Lung (tissue), 12 donors: ENCODE measurements around the gene IL36RN. TPM values are rescaled to one million over a fixed set of nuclear protein-coding genes. Genes with fewer than 3 reads are reported as not detected.

Source experiments
- ATAC-seq: fragments of 200-7000 bp; cut with Tn5 transposase; one replicate; pipeline ENCODE4 v1.9.1; 2020; ENCODE audit warnings: moderate number of reproducible peaks; ENCODE audit not compliant: insufficient read depth, low FRiP score
- DNase-seq, 3 donors: peaks; one replicate each; pipeline ENCODE4 v3.0.0-alpha.2; 2013 to 2017
- H3K27ac ChIP-seq, 2 donors: one replicate each; pipeline ENCODE4 v1.5.1; 2013; ENCODE audit warnings: mild to moderate bottlenecking in 2 of 2, moderate library complexity in 2 of 2, control low read depth in 1 of 2, inconsistent platforms in 1 of 2, low read depth in 1 of 2, low read length in 1 of 2
- H3K27me3 ChIP-seq, 3 donors: one replicate each; pipeline ENCODE4 v1.5.1; 2013; ENCODE audit warnings: low read length in 2 of 3; ENCODE audit not compliant: control insufficient read depth in 3 of 3, insufficient read depth in 3 of 3
- H3K36me3 ChIP-seq, 4 donors: one replicate each; pipeline ENCODE4 v1.5.1; 2013; ENCODE audit warnings: low read length in 4 of 4, mild to moderate bottlenecking in 1 of 4, moderate library complexity in 1 of 4; ENCODE audit not compliant: control insufficient read depth in 4 of 4, insufficient read depth in 4 of 4
- H3K4me1 ChIP-seq, 5 donors: one replicate each; pipeline ENCODE4 v1.5.1; 2013; ENCODE audit warnings: low read length in 5 of 5, mild to moderate bottlenecking in 2 of 5, moderate library complexity in 1 of 5; ENCODE audit not compliant: control insufficient read depth in 5 of 5, insufficient read depth in 5 of 5
- H3K4me3 ChIP-seq: one replicate; pipeline ENCODE4 v1.5.1; 2013; ENCODE audit warnings: mild to moderate bottlenecking, control low read depth, moderate library complexity
- H3K9ac ChIP-seq, 2 donors: one replicate each; pipeline ENCODE4 v1.5.1; 2013; ENCODE audit warnings: low read length in 2 of 2, control low read depth in 1 of 2; ENCODE audit not compliant: insufficient read depth in 1 of 2
- H3K9me3 ChIP-seq, 4 donors: one replicate each; pipeline ENCODE4 v1.5.1; 2013; ENCODE audit warnings: low read length in 3 of 4, mild to moderate bottlenecking in 1 of 4, moderate library complexity in 1 of 4; ENCODE audit not compliant: control insufficient read depth in 4 of 4, insufficient read depth in 3 of 4
- WGBS, 2 donors: extraction: QIAGEN DNeasy Blood & Tissue Kit; methylation state at CpG; one replicate each; pipeline ENCODE4 v1.1.7; 2013; 5-methylcytosine and 5-hydroxymethylcytosine counted together
- polyA plus RNA-seq, 2 donors: library from polyadenylated mRNA; stranded (reverse); fragments of 200-250 nt; gene quantifications; one replicate each; pipeline ENCODE4 v1.2.1, GENCODE V29; 2013
- total RNA-seq, 2 donors: library from RNA; depleted of rRNA in 1 of 2; stranded (reverse); fragments of >200 nt in 1 of 2; gene quantifications; one replicate each; pipeline ENCODE4 v1.2.1, GENCODE V29; 2014 to 2021
- TF ChIP-seq, protein P1 (sequence below): IDR thresholded peaks from 2 replicates; pipeline ENCODE4 v1.5.1; 2012; ENCODE audit warnings: mild to moderate bottlenecking; ENCODE audit errors: control extremely low read depth, extremely low read depth
- donor health status: control.
- donor health status: control.
- donor health status: Bipolar disorder and iron deficiency.
- donor health status: healthy.
- donor health status: DM: yes; HTN: yes; CAD: no.

Gene IL36RN
- total and polyA plus RNA-seq, 4 donors = 0.01 to 0.09 TPM; not detected in 2

GRCh38 chr2:113081488-113082210, 22.7 kb downstream of the IL36RN start:
- H3K4me1 ChIP-seq = peaks cover 0 to 6% (median 0%) of the 10 kb centered on the region in 5 donors
- WGBS, 2 donors = 72 to 78% methylated on average over 2 of the region's 2 CpGs
- DNase-seq (no peak), ATAC-seq (no peak)
- H3K27me3 ChIP-seq = no peaks in the 10 kb centered on the region
- TF ChIP-seq, protein P1, sequence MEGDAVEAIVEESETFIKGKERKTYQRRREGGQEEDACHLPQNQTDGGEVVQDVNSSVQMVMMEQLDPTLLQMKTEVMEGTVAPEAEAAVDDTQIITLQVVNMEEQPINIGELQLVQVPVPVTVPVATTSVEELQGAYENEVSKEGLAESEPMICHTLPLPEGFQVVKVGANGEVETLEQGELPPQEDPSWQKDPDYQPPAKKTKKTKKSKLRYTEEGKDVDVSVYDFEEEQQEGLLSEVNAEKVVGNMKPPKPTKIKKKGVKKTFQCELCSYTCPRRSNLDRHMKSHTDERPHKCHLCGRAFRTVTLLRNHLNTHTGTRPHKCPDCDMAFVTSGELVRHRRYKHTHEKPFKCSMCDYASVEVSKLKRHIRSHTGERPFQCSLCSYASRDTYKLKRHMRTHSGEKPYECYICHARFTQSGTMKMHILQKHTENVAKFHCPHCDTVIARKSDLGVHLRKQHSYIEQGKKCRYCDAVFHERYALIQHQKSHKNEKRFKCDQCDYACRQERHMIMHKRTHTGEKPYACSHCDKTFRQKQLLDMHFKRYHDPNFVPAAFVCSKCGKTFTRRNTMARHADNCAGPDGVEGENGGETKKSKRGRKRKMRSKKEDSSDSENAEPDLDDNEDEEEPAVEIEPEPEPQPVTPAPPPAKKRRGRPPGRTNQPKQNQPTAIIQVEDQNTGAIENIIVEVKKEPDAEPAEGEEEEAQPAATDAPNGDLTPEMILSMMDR = no peak
- no peaks in the 10 kb centered on the region for H3K9me3 ChIP-seq
- H3K4me3 ChIP-seq = no peak overlapping the region
- no peaks in the 10 kb centered on the region for H3K36me3 ChIP-seq
- no peak overlapping the region for H3K9ac ChIP-seq
- no peak overlapping the region for H3K27ac ChIP-seq

GRCh38 chr2:113083296-113083695, 24.3 kb downstream of the IL36RN start:
- Histone ChIP-seq H3K36me3 (no peaks in the 10 kb centered on the region), H3K9me3 (no peaks in the 10 kb centered on the region), H3K4me1 (peaks cover 0 to 6% (median 0%) of the 10 kb centered on the region in 5 donors), H3K4me3 (no peak overlapping the region), H3K9ac (no peak overlapping the region), H3K27me3 (no peaks in the 10 kb centered on the region), H3K27ac (no peak overlapping the region)
- DNase-seq (no peak), ATAC-seq (no peak)
- TF ChIP-seq, protein P1 = no peak
- 38 to 50% methylated on average over 8 of the region's 8 CpGs for WGBS, 2 donors

GRCh38 chr2:113084249-113085000, 25.4 kb downstream of the IL36RN start:
- Histone ChIP-seq H3K27me3 (no peaks in the 10 kb centered on the region), H3K9me3 (no peaks in the 10 kb centered on the region), H3K4me1 (peaks cover 0 to 1% (median 0%) of the 10 kb centered on the region in 5 donors), H3K4me3 (no peak overlapping the region), H3K9ac (no peak overlapping the region), H3K36me3 (no peaks in the 10 kb centered on the region), H3K27ac (no peak overlapping the region)
- WGBS, 2 donors = 42 to 48% methylated on average over 5 of the region's 5 CpGs
- DNase-seq (no peak), ATAC-seq (peak; percentile 36)
- TF ChIP-seq, protein P1 = peak; percentile 9
